ENCODE measurements around the gene QRICH1. TPM values are rescaled to one million over a fixed set of nuclear protein-coding genes. Genes with fewer than 3 reads are reported as not detected.

The QRICH1 gene
- total RNA-seq, 2 experiments from 2014 or later, result 210 to 255 TPM

GRCh38 chr3:49005303-49005680, 88.6 kb downstream of the QRICH1 start:
- Mint-ChIP-seq H3K36me3 (ENCODE audit: low read depth) (peaks cover 14% of the 10 kb centered on the region), H3K27ac (no peak overlapping the region), H3K27me3 (no peaks in the 10 kb centered on the region), H3K4me1 (ENCODE audit: low read depth) (peaks cover 24% of the 10 kb centered on the region), H3K9me3 (no peaks in the 10 kb centered on the region), H3K4me3 (peak overlapping the region; percentile 15)
- intact Hi-C loops (cut with DNase I, micrococcal nuclease), result loop anchor here in 1 of 2 experiments (5.0 kb wide), 2 partner anchors 703 to 1493 kb away; partner anchors contain the start of genes ELP6 and NME6
- ATAC-seq (ENCODE audit: poor library complexity), result no peak
- Histone ChIP-seq H3K4me1 (ENCODE audit: insufficient read depth, low read length) (peaks cover 25% of the 10 kb centered on the region), H3K27me3 (ENCODE audit: control insufficient read depth in 1 of 2, insufficient read depth in 2 of 2, low read length in 2 of 2) (no peaks in the 10 kb centered on the region), H3K4me3 (ENCODE audit: low read length) (no peak overlapping the region), H3K27ac (ENCODE audit: low read depth in 1 of 2, low read length in 2 of 2) (no peak overlapping the region), H3K9me3 (ENCODE audit: control insufficient read depth in 1 of 2, insufficient read depth in 1 of 2, low read length in 2 of 2) (no peaks in the 10 kb centered on the region), H3K36me3 (ENCODE audit: insufficient read depth, low read length) (peaks cover 9% of the 10 kb centered on the region)
- ChIA-PET POLR2A (interaction anchor here (8.0 kb wide), 1 partner anchor 16 kb away, joined by 331 read pairs; the partner anchor contains the start of genes DALRD3 and NDUFAF3), CTCF (interaction anchor here (5.2 kb wide), 1 partner anchor 16 kb away, joined by 100 read pairs; the partner anchor contains the start of gene P4HTM)
- DNase-seq, result no peak
- TF ChIP-seq, protein P1, sequence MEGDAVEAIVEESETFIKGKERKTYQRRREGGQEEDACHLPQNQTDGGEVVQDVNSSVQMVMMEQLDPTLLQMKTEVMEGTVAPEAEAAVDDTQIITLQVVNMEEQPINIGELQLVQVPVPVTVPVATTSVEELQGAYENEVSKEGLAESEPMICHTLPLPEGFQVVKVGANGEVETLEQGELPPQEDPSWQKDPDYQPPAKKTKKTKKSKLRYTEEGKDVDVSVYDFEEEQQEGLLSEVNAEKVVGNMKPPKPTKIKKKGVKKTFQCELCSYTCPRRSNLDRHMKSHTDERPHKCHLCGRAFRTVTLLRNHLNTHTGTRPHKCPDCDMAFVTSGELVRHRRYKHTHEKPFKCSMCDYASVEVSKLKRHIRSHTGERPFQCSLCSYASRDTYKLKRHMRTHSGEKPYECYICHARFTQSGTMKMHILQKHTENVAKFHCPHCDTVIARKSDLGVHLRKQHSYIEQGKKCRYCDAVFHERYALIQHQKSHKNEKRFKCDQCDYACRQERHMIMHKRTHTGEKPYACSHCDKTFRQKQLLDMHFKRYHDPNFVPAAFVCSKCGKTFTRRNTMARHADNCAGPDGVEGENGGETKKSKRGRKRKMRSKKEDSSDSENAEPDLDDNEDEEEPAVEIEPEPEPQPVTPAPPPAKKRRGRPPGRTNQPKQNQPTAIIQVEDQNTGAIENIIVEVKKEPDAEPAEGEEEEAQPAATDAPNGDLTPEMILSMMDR (IDR thresholded peaks at IDR 0.05), result no peak

DNA sequence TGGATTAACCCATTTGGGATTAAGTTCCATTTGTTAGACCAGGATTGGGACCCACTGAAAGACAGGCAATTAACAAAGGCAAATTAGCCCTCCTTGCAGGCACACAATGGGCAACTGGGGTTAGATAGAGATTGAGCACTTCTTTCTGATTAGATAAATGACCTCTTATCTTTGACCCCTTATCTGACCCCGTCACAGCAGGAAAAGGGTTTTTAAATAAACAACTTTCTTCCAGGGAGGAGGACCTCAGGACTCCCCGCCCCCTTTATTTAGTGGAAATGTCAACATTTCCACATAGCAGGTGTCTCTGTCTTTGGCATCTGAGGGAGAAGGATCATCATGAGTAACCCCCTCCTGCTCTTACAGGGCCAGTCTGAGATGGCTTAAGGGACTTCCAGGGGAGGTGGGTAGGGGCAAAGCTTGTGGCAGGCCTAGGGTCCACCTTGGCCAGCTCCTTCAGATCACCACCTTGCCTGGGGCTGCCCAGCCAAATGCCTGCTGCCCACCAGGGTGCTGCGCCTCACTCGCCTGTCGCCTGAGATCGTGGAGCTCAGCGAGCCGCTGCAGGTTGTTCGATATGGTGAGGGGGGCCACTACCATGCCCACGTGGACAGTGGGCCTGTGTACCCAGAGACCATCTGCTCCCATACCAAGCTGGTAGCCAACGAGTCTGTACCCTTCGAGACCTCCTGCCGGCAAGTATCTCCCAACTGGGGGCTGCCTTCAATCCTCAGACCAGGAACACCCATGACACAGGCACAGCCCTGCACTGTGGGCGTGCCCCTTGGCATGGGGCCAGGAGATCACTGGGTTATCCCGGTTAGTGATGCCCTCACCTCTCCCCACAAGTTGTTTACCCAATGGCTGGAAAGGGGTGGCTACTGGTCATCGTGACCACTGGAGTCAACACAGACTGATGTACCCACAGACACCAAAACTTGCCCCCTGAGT, 89.2 kb downstream of the QRICH1 start:
- intact Hi-C loops (cut with DNase I, micrococcal nuclease), result loop anchor here in 1 of 2 experiments (5.0 kb wide), 2 partner anchors 702 to 1492 kb away; partner anchors contain the start of genes ELP6 and NME6
- Mint-ChIP-seq H3K9me3 (no peaks in the 10 kb centered on the region), H3K4me1 (ENCODE audit: low read depth) (peaks cover 24% of the 10 kb centered on the region), H3K27ac (no peak overlapping the region), H3K27me3 (no peaks in the 10 kb centered on the region), H3K4me3 (peak overlapping the region; percentile 15), H3K36me3 (ENCODE audit: low read depth) (peaks cover 14% of the 10 kb centered on the region)
- no peak for DNase-seq
- Histone ChIP-seq H3K27ac (ENCODE audit: low read depth in 1 of 2, low read length in 2 of 2) (no peak overlapping the region), H3K4me3 (ENCODE audit: low read length) (no peak overlapping the region), H3K4me1 (ENCODE audit: insufficient read depth, low read length) (peaks cover 25% of the 10 kb centered on the region), H3K27me3 (ENCODE audit: control insufficient read depth in 1 of 2, insufficient read depth in 2 of 2, low read length in 2 of 2) (no peaks in the 10 kb centered on the region), H3K36me3 (ENCODE audit: insufficient read depth, low read length) (peaks cover 9% of the 10 kb centered on the region), H3K9me3 (ENCODE audit: control insufficient read depth in 1 of 2, insufficient read depth in 1 of 2, low read length in 2 of 2) (no peaks in the 10 kb centered on the region)
- TF ChIP-seq, protein P1 (IDR thresholded peaks at IDR 0.05), result no peak
- ChIA-PET CTCF (interaction anchor here (5.2 kb wide), 1 partner anchor 16 kb away, joined by 100 read pairs; the partner anchor contains the start of gene P4HTM), POLR2A (interaction anchor here (8.0 kb wide), 1 partner anchor 17 kb away, joined by 331 read pairs; the partner anchor contains the start of genes DALRD3 and NDUFAF3)
- ATAC-seq (ENCODE audit: poor library complexity), result no peak

GRCh38 chr3:49001155-49001554, 92.7 kb downstream of the QRICH1 start:
- ATAC-seq (ENCODE audit: poor library complexity), result no peak
- Histone ChIP-seq H3K4me1 (ENCODE audit: insufficient read depth, low read length) (peaks cover 3% of the 10 kb centered on the region), H3K27me3 (ENCODE audit: control insufficient read depth in 1 of 2, insufficient read depth in 2 of 2, low read length in 2 of 2) (no peaks in the 10 kb centered on the region), H3K4me3 (ENCODE audit: low read length) (no peak overlapping the region), H3K9me3 (ENCODE audit: control insufficient read depth in 1 of 2, insufficient read depth in 1 of 2, low read length in 2 of 2) (no peaks in the 10 kb centered on the region), H3K27ac (ENCODE audit: low read depth in 1 of 2, low read length in 2 of 2) (no peak overlapping the region), H3K36me3 (ENCODE audit: insufficient read depth, low read length) (peaks cover 8% of the 10 kb centered on the region)
- H3K4me1 Mint-ChIP-seq (ENCODE audit: low read depth), result peaks cover under 1% of the 10 kb centered on the region
- no peaks in the 10 kb centered on the region for H3K27me3 Mint-ChIP-seq
- no peaks in the 10 kb centered on the region for H3K9me3 Mint-ChIP-seq
- H3K4me3 Mint-ChIP-seq, result no peak overlapping the region
- H3K36me3 Mint-ChIP-seq (ENCODE audit: low read depth), result no peaks in the 10 kb centered on the region
- TF ChIP-seq, protein P1 (IDR thresholded peaks at IDR 0.05), result no peak
- DNase-seq, result no peak
- intact Hi-C loops (cut with DNase I, micrococcal nuclease), result no loop called here
- ChIA-PET CTCF (no interaction called here), POLR2A (interaction anchor here (1.2 kb wide), 1 partner anchor 28 kb away, joined by 3 read pairs; the partner anchor contains the start of gene IMPDH2)
- no peak overlapping the region for H3K27ac Mint-ChIP-seq
